IMR-90 (cell line): Measurements from ENCODE around the gene CTXN3. TPM values are rescaled to one million over a fixed set of nuclear protein-coding genes. Genes with fewer than 3 reads are reported as not detected.

Experiments
- ATAC-seq: fragments of 200-7000 bp; cut with Tn5 transposase; 2 replicates; pipeline ENCODE4 v1.9.1; 2020; ENCODE audit warnings: low read depth, mild to moderate bottlenecking, moderate library complexity
- BruUV-seq: library from RNA; stranded (reverse); fragments of 400-500 nt; replicated peaks from 2 replicates; lab custom pipeline; 2021; lab: Mats Ljungman, UMichigan
- CTCF ChIA-PET: fragments of 300-600 bp; formaldehyde crosslinking; extraction: SDS; loops from one replicate; lab custom pipeline; 2021; ENCODE audit warnings: antibody characterized with exemption; lab: Yijun Ruan, JAX
- POLR2A ChIA-PET: fragments of 300-600 bp; sonication (Branson Sonifier 250); formaldehyde crosslinking; loops from one replicate; lab custom pipeline; 2022; ENCODE audit warnings: antibody characterized with exemption; ENCODE audit not compliant: unreplicated experiment; lab: Charles Lee
- DNase-seq: peaks from one replicate; pipeline ENCODE4 v3.0.0; 2013
- H2AFZ ChIP-seq: replicated peaks from 2 replicates; pipeline ENCODE3; 2013; ENCODE audit warnings: low read length, mild to moderate bottlenecking; ENCODE audit not compliant: poor library complexity
- H2AK5ac ChIP-seq: 2 replicates; pipeline ENCODE4 v1.6.1; 2013; ENCODE audit warnings: low read depth, low read length, inconsistent platforms
- H2AK9ac ChIP-seq: replicated peaks from 2 replicates; pipeline ENCODE3; 2013; ENCODE audit warnings: mild to moderate bottlenecking, low read depth, low read length, moderate library complexity; ENCODE audit not compliant: poor library complexity
- H2BK120ac ChIP-seq: 2 replicates; pipeline ENCODE4 v1.6.1; 2013; ENCODE audit warnings: low read depth, low read length, inconsistent platforms
- H2BK15ac ChIP-seq: 3 replicates; pipeline ENCODE4 v1.6.1; 2013; ENCODE audit warnings: low read depth, low read length, inconsistent platforms
- H2BK20ac ChIP-seq: 2 replicates; pipeline ENCODE4 v1.6.1; 2013; ENCODE audit warnings: low read depth, mild to moderate bottlenecking, inconsistent platforms, low read length, moderate library complexity
- H2BK5ac ChIP-seq: 2 replicates; pipeline ENCODE4 v1.6.1; 2013; ENCODE audit warnings: mild to moderate bottlenecking, low read depth, low read length, inconsistent platforms; ENCODE audit not compliant: poor library complexity, severe bottlenecking
- H3K14ac ChIP-seq: replicated peaks from 2 replicates; pipeline ENCODE4 v1.6.1; 2013; ENCODE audit warnings: low read depth, low read length, inconsistent platforms
- H3K18ac ChIP-seq: 2 replicates; pipeline ENCODE4 v1.6.1; 2013; ENCODE audit warnings: low read depth, low read length, control low read depth
- H3K23ac ChIP-seq: 2 replicates; pipeline ENCODE4 v1.6.1; 2013; ENCODE audit warnings: low read depth, low read length, inconsistent platforms
- H3K27ac ChIP-seq: 2 replicates; pipeline ENCODE4 v1.5.1; 2013; ENCODE audit warnings: mild to moderate bottlenecking, control low read depth, low read length; ENCODE audit not compliant: insufficient read depth
- H3K27me3 ChIP-seq: 2 replicates; pipeline ENCODE4 v1.6.1; 2013; ENCODE audit warnings: low read length; ENCODE audit not compliant: control insufficient read depth, insufficient read depth
- H3K36me3 ChIP-seq: 2 replicates; pipeline ENCODE4 v1.6.1; 2013; ENCODE audit warnings: low read length, mixed read lengths; ENCODE audit not compliant: control insufficient read depth, insufficient read depth
- H3K4ac ChIP-seq: 2 replicates; pipeline ENCODE4 v1.6.1; 2013; ENCODE audit warnings: low read depth, low read length, inconsistent platforms
- H3K4me1 ChIP-seq: 2 replicates; pipeline ENCODE4 v1.6.1; 2013; ENCODE audit warnings: low read length, mixed read lengths; ENCODE audit not compliant: control insufficient read depth, insufficient read depth
- H3K4me2 ChIP-seq: 2 replicates; pipeline ENCODE4 v1.6.1; 2013; ENCODE audit warnings: low read depth, mild to moderate bottlenecking, control low read depth, low read length, moderate library complexity
- H3K4me3 ChIP-seq: 2 replicates; pipeline ENCODE4 v1.5.1; 2013; ENCODE audit warnings: low read depth, mild to moderate bottlenecking, control low read depth, low read length, moderate library complexity; ENCODE audit not compliant: insufficient read depth
- H3K56ac ChIP-seq: 2 replicates; pipeline ENCODE4 v1.6.1; 2013; ENCODE audit warnings: low read length, inconsistent platforms; ENCODE audit not compliant: insufficient read depth; ENCODE audit errors: extremely low read depth
- H3K79me1 ChIP-seq, 2 experiments: 2 replicates each; pipeline ENCODE4 v1.6.1; 2013; ENCODE audit warnings: low read length in 2 of 2, inconsistent platforms in 1 of 2, low read depth in 1 of 2
- H3K9ac ChIP-seq: 2 replicates; pipeline ENCODE4 v1.6.1; 2013; ENCODE audit warnings: low read depth, low read length, control low read depth
- H3K9me1 ChIP-seq: 2 replicates; pipeline ENCODE4 v1.6.1; 2013; ENCODE audit warnings: low read length, inconsistent platforms; ENCODE audit not compliant: insufficient read depth
- H3K9me3 ChIP-seq: 2 replicates; pipeline ENCODE4 v1.6.1; 2013; ENCODE audit warnings: low read length; ENCODE audit not compliant: control insufficient read depth, insufficient read depth
- H4K20me1 ChIP-seq: 2 replicates; pipeline ENCODE4 v1.6.1; 2013; ENCODE audit warnings: low read length, inconsistent platforms; ENCODE audit not compliant: insufficient read depth
- H4K5ac ChIP-seq: 2 replicates; pipeline ENCODE4 v1.6.1; 2013; ENCODE audit warnings: mild to moderate bottlenecking, low read depth, low read length, control low read depth
- H4K8ac ChIP-seq, 2 experiments: 2 replicates each; pipeline ENCODE4 v1.6.1; 2013; ENCODE audit warnings: low read depth in 2 of 2, low read length in 2 of 2, control low read depth in 1 of 2, inconsistent platforms in 1 of 2
- H4K91ac ChIP-seq: 2 replicates; pipeline ENCODE4 v1.6.1; 2013; ENCODE audit warnings: low read depth, low read length, inconsistent platforms; ENCODE audit not compliant: insufficient read depth
- RCOR1 ChIP-seq: IDR thresholded peaks from 2 replicates; pipeline ENCODE4 v1.6.1; 2012; ENCODE audit warnings: mild to moderate bottlenecking, low read length, improper control_type of control experiment; ENCODE audit not compliant: insufficient replicate concordance
- RFX5 ChIP-seq: IDR thresholded peaks from 2 replicates; pipeline ENCODE4 v1.8.0; 2012; ENCODE audit warnings: low read depth, mild to moderate bottlenecking, low read length, moderate library complexity
- SMC3 ChIP-seq: fragments of 150-350 bp; IDR thresholded peaks from 2 replicates; pipeline ENCODE4 v1.6.1; 2016; ENCODE audit warnings: low read depth, mild to moderate bottlenecking, antibody characterized with exemption, low read length, moderate library complexity
- dilution Hi-C: fragments of 300-500 bp; cut with HindIII; formaldehyde crosslinking; loops from one replicate; pipeline ENCODE4 v1.14.3; 2018; ENCODE audit warnings: low sequenced_read_pairs; ENCODE audit not compliant: unreplicated experiment
- in situ Hi-C: fragments of 300-500 bp; cut with MboI; formaldehyde crosslinking; loops from 3 replicates; pipeline ENCODE4 v1.14.3; 2019; ENCODE audit warnings: low sequenced_read_pairs, inconsistent platforms, mixed read lengths
- intact Hi-C: fragments of 100-400 bp; cut with micrococcal nuclease; formaldehyde crosslinking; loops from 2 replicates; pipeline ENCODE4 v1.10.0; 2022
- polyA plus RNA-seq, 3 experiments: library from polyadenylated mRNA; depleted of rRNA; stranded (reverse); fragments of >200 nt; gene quantifications; 2 replicates each; pipeline ENCODE4 v1.2.3, GENCODE V29; 2012; ENCODE audit warnings: low replicate concordance in 1 of 3
- total RNA-seq: library from RNA; depleted of rRNA; stranded (reverse); fragments of >200 nt; gene quantifications from 2 replicates; pipeline ENCODE4 v1.2.3, GENCODE V29; 2012
- TF ChIP-seq, protein P1 (sequence below): fragments of 150-350 bp; IDR thresholded peaks from 2 replicates; pipeline ENCODE4 v1.6.1; 2017; ENCODE audit warnings: mild to moderate bottlenecking, antibody characterized with exemption, low read length, low read depth
- TF ChIP-seq, protein P2 (sequence below): fragments of 150-350 bp; IDR thresholded peaks from 2 replicates; pipeline ENCODE4 v1.6.1; 2016; ENCODE audit warnings: low read depth, mild to moderate bottlenecking, low read length, moderate library complexity, borderline replicate concordance

The CTXN3 gene
- total and polyA plus RNA-seq, 2 of the 4 experiments (the other 2 are of a cell fraction) = not detected

DNA sequence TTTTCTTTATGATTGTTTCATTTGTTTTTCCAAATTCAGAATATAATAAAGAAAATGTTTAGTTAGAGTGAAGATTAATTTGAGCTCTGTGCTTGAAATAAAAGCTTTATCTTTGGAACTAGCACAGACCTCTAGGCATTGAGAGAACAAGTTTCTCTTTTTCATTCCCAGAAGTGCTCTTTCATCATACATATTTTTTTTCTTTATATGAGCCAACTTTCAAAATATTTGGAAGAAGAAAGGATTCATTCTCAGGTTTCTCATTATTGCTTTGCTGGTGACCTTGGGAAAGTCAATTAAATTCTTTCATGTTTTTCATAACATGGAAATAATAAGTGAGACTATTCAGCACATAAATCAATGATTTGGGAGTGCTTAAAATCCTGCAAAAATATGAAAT is 16.8 kb downstream of the CTXN3 start:
- no peaks in the 10 kb centered on the region for H4K20me1 ChIP-seq
- H2AK9ac ChIP-seq = no peak overlapping the region
- H3K27me3 ChIP-seq = peaks cover 4% of the 10 kb centered on the region; the same call in 1 of the 2 replicates
- no peaks in the 10 kb centered on the region for H3K36me3 ChIP-seq
- no peak overlapping the region for H2BK15ac ChIP-seq
- no peak overlapping the region for H4K5ac ChIP-seq
- peaks cover 2% of the 10 kb centered on the region for H3K4me1 ChIP-seq
- intact Hi-C loops = no loop called here
- ChIA-PET POLR2A (no interaction called here), CTCF (interaction anchor here (0.6 to 0.9 kb wide), 2 partner anchors 20 to 27 kb away, joined by 3 read pairs; no protein-coding TSS in a partner anchor)
- H3K27ac ChIP-seq = no peak overlapping the region
- no peak overlapping the region for H2AK5ac ChIP-seq
- H2BK5ac ChIP-seq = no peak overlapping the region
- in situ Hi-C loops = no loop called here
- H2BK20ac ChIP-seq = no peak overlapping the region
- TF ChIP-seq SMC3 (no peak), RCOR1 (no peak), RFX5 (no peak)
- TF ChIP-seq, protein P1, sequence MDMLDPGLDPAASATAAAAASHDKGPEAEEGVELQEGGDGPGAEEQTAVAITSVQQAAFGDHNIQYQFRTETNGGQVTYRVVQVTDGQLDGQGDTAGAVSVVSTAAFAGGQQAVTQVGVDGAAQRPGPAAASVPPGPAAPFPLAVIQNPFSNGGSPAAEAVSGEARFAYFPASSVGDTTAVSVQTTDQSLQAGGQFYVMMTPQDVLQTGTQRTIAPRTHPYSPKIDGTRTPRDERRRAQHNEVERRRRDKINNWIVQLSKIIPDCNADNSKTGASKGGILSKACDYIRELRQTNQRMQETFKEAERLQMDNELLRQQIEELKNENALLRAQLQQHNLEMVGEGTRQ = no peak
- TF ChIP-seq, protein P2, sequence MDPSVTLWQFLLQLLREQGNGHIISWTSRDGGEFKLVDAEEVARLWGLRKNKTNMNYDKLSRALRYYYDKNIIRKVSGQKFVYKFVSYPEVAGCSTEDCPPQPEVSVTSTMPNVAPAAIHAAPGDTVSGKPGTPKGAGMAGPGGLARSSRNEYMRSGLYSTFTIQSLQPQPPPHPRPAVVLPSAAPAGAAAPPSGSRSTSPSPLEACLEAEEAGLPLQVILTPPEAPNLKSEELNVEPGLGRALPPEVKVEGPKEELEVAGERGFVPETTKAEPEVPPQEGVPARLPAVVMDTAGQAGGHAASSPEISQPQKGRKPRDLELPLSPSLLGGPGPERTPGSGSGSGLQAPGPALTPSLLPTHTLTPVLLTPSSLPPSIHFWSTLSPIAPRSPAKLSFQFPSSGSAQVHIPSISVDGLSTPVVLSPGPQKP = no peak
- no peak overlapping the region for H3K4me2 ChIP-seq
- no peaks in the 10 kb centered on the region for H3K9me1 ChIP-seq
- H3K4me3 ChIP-seq = no peak overlapping the region
- no peak overlapping the region for H3K56ac ChIP-seq
- H2BK120ac ChIP-seq = no peak overlapping the region
- ATAC-seq = no peak
- no peak for DNase-seq
- no peak overlapping the region for H3K14ac ChIP-seq
- no peak overlapping the region for H3K18ac ChIP-seq
- dilution Hi-C loops = no loop called here
- no peaks in the 10 kb centered on the region for H3K79me1 ChIP-seq
- BruUV-seq = no TSS peak
- no peak overlapping the region for H4K8ac ChIP-seq
- no peak overlapping the region for H3K23ac ChIP-seq
- no peak overlapping the region for H3K9ac ChIP-seq
- no peak overlapping the region for H4K91ac ChIP-seq
- no peaks in the 10 kb centered on the region for H3K9me3 ChIP-seq
- no peak overlapping the region for H3K4ac ChIP-seq
- no peak overlapping the region for H2AFZ ChIP-seq
